Glomerular visceral epithelial cell (primary cell): ENCODE results near the gene MOCS2.
"Not testable (repeated sequence)": the region's sequence is repeated elsewhere in the genome, so short reads cannot be mapped to it uniquely, and the experiment has no call there.

Experiments used
- DNase-seq: peaks from one replicate; pipeline ENCODE4 v3.0.0-alpha.2; 2016; ENCODE audit errors: extremely low spot score

Gene MOCS2, protein sequence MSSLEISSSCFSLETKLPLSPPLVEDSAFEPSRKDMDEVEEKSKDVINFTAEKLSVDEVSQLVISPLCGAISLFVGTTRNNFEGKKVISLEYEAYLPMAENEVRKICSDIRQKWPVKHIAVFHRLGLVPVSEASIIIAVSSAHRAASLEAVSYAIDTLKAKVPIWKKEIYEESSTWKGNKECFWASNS

DNA sequence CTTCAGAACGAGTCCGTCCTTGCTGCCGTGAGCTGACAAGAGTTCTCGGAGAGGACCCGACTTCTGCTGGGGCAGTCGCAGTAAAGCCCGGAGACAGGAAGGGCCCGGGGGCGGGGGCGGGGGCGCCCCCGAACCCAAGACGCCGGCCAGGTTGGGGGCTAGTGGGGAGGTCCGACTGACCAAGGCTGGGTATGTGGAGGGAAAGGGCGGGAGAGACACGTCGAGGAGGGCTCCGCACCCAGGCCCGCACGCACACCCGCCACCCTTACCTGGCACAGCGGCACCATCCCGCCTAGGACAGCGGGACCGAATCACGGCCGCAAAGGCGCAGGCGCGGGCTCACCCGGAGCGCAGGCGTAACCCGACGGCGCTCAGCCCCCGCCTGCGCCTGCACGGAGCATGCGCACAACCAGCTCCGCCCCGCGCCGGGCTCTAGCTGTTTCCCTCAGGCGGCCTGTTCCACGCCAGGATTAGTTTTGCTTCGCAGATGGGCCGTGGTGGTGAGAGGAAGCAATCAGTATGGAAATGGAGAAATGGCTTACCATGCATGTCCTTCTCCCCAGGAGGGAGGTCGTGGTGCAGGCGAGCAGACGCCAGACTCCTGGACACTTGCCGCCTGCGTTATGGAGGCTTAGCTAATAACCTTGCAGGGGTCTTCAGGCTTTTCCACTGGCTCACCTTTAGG lies at the start of gene MOCS2:
MOCS2 (minus strand) TSS at position 315 of the 685 bp plus-strand sequence. CDS start 2,583 bp downstream, outside the sequence.
- DNase-seq: peak; percentile 94

DNA sequence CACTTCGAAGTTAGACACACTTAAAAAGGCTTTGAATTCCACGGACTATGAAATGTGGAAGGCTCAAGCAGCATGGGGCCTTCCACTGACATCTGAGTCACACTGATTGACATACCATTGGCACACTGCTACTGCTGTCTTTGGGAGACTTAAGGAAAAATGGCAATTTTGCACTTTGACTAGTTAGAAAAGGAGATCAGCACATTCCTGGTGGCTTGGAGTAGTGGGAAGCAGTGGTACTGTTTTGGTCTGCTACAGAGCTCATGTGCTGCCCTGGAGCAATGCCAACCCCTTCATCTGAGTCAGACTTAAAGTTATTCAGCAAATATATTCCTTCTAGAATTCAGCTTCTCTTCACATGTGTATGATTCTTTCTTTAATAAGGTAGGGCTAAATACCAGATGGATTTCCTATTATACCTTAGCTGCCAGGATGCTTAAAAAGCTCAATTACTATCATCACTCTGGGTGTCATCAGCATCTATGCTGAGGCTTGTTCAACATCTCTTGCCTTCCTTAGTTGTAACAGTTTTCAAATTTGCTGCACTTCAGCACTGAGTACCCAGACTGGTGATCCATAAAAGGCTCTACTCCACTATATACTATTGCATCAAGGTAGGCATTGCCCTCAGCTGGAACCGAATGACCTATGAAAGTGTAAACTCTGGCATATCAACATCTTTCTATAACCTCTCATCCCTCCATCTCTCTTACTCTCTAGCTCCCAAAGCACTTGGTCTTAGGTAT lies 42.3 kb upstream of the MOCS2 start:
- DNase-seq: peak; percentile 82

GRCh38 chr5:53133020-53133419 lies 23.5 kb upstream of the MOCS2 start:
- no peak for DNase-seq

GRCh38 chr5:53130266-53130665 lies 20.7 kb upstream of the MOCS2 start:
- DNase-seq: no peak

- DNase-seq: no peak
Measured at GRCh38 chr5:53128481-53128880, 18.9 kb upstream of the MOCS2 start.

- DNase-seq: no peak
Measured at GRCh38 chr5:53127107-53127506, 17.6 kb upstream of the MOCS2 start.

- DNase-seq: peak; percentile 48
Measured at GRCh38 chr5:53126521-53126920, 17.0 kb upstream of the MOCS2 start.

GRCh38 chr5:53123702-53124101 lies 14.1 kb upstream of the MOCS2 start:
- DNase-seq: no peak

- DNase-seq: no peak
Measured at GRCh38 chr5:53120165-53120564, 10.6 kb upstream of the MOCS2 start.

GRCh38 chr5:53118879-53119278 lies 9.3 kb upstream of the MOCS2 start:
- DNase-seq: no peak

- no peak for DNase-seq
Measured at GRCh38 chr5:53116597-53116996, 7.0 kb upstream of the MOCS2 start.

DNA sequence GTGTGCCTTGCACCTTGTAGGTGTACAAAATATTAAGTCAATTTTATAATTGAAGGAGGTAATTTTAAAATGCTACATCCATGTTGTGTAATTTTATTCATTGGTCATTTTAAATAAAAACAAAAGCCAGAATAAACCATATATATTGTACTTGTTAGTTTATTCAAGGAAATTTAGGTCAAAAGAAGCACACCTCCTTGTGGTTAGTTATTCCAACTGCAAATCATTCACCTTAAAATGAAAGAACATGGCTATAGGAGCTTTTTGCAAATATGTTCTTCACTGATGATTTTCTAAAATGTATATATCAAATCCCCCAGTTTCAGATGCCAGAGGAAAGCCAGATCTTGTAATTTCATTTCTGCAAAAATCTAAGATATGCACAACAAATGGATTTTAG lies 5.4 kb upstream of the MOCS2 start:
- no peak for DNase-seq

DNA sequence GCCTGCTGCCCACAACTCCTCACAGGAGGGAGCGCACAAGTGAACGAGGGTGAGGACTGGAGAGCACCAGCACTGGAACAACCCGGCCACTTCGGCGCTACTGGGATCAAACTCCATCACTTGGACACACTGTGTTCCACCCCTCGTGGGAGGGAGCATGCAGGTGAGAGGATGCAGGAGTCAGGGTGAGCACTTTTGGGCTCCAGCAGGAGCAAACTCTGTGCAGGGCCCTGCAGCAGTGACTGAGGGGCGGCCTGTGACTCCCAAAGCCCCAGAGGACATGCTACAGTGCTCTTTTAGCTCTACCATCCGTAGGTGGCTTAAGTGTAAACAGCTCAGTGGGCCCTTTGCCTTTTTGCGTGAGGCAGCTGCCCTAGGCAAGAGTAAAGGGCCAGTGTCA lies 4.4 kb upstream of the MOCS2 start:
- DNase-seq: no peak

DNA sequence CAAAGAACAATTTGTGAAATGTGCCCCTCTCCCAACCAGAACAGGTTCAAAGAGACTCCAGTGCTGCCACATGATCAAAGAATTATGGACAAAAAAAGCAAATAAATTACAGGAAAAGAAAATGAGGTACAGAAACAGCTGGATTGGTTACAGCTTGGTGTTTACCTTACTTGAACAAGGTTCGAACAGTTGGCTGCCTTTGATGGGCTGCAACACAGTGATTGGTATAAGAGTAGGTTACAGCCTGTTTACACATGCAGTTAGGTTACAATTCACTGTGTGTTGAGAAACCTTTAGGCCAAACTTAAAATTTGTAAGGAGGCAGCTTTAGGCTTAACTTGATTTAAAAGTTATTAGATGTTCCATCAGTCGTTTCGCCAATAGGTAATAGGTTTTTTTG lies 3.4 kb upstream of the MOCS2 start:
- no peak for DNase-seq

DNA sequence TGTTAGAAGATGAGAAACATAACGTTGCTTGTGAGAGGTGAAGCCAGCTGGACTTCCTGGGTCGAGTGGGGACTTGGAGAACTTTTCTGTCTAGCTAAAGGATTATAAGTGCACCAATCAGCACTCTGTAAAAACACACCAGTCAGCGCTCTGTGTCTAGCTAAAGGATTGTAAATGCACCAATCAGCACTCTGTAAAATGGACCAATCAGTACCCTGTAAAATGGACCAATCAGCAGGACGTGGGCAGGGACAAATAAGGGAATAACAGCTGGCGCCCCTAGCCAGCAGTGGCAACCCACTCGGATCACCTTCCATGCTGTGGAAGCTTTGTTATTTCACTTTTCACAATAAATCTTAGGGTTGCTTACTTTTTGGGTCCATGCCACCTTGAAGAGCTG lies 2.8 kb upstream of the MOCS2 start:
- not testable (repeated sequence) for DNase-seq

DNA sequence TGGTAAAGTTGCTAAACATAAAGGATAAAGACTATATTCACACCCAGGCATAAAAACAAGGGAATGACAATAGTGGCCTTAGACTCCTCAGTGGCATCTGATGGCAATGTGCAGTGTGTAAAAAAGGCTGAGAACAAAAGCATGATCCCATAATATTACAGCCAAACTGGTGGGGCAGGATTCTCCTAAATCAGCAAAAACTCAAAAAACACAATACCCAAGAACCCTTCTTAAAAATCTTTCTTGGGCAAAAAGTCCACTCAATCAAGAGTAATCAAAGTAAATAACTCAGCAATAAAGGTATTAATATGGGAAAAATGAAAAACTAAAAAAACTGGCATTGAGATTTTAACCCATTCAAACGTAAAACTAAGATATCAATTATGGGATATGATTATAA lies 1.6 kb upstream of the MOCS2 start:
- no peak for DNase-seq

- DNase-seq: no peak
Measured at GRCh38 chr5:53110156-53110555, 599 bp upstream of the MOCS2 start.

- DNase-seq: no peak
Measured at GRCh38 chr5:53109056-53109442, 508 bp downstream of the MOCS2 start.

DNA sequence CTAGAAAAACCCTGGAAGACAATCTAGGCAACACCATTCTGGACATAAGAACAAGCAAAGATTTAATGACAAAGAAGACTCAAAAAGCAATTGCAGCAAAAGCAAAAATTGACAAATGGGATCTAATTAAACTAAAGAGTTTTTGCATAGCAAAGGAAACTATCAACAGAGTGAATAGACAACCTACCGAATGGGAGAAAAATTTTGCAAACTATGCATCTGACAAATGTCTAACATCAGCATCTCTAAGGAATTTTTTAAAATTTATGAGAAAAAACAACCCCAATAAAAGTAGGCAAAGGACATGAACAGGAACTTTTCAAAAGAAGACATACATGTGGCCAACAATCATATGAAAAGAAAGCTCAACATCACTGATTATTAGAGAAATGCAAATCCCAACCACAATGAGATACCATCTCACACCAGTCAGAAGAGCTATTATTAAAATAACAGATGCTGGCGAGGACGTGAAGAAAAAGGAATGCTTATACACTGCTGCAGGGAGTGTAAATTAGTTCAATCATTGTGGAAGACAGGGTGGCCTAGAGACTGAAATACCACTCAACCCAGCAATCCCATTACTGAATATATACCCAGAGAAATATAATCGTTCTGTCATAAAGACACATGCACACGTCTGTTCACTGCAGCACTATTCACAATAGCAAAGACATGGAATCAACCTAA lies 3.8 kb downstream of the MOCS2 start:
- DNase-seq: no peak

- DNase-seq: no peak
Measured at GRCh38 chr5:53100606-53101005, 9.0 kb downstream of the MOCS2 start.

GRCh38 chr5:53099546-53099945 lies 10.0 kb downstream of the MOCS2 start:
- peak; percentile 59 for DNase-seq

DNA sequence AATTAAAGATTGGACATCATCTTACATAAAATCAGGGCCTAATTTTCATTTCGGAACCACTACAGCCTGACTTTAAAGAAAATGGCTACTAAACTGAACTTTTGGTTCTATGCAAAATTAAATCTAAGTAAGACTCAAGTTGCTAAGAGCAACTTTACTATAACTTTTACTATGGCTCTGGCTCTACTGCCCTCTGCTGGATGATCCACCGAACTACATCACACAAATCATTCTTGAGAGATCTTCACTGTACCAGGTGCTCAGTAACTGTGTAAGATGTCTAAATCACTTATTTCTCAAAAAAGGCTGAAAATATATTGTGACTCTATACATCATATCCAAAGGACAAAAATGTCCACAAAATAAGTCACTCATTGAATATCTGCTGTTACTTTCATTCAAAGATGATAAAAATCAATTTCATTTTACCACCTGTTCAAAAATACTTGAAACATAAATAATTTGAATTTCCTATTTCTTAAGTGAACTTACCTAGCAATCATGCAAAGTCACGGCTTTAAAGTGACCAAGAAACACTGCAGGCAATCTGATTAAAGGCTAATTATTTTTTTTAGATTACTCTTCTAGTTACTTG lies 13.5 kb downstream of the MOCS2 start:
- peak; percentile 74 for DNase-seq
